GM18907 (cell line): ENCODE measurements around the gene SCAND1.

Experiments
- ATAC-seq: cut with Tn5 transposase; IDR thresholded peaks from one replicate; pipeline ENCODE4 v1.9.1; 2021; ENCODE audit warnings: mild to moderate bottlenecking, moderate library complexity; ENCODE audit not compliant: unreplicated experiment

SCAND1 gene

DNA sequence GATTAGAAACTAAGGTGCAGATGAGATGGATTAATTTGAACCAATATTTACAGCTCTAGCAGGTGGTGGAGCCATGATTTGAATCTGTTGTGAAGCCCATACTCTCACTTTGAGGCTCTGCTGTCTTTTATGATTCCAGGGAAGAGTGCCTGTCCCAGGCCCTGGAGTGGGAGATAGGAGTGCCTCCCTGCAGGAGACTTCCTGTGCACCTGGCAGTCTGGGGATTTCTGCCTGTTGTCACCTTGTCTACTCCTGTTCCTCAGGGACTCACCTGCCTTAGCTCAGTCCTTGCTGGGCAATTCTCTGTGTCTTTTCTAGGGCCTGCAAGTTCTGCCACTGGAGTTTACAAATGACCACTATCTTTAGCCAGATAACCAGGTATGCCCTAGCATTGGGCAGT, 46.3 kb downstream of the SCAND1 start:
- no peak for ATAC-seq

DNA sequence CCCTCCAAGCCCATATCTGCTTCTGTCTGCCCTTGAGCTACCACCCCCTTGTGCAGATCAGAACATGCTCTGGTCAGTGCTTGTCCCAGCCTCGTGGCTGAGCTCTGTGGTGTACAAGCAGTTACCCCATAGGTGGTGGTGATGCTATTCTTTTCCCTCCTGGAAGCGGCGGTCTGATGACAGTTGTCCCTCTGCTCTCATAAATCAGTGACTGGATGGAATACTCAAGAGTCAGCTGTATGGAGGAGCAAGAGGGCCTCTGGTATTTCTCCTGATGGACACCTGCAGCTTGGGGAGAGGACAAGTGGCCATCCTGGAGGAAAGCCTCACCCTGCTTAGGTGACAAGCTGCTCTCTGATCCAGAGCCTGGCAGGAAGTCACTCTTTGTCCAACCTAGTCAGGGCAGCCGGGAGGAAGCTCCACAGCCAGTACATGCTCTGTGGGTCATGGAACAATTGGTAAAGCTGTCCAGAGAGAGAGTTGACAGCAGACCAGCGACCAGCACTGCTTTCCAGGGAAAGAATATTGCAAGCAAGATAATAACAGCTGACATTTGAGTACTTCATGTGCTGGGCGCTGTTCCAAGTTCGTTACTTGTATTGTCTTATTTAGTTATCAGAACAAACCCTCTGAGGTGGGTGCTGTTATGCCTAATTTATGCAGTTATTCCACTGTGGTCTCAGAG, 47.1 kb downstream of the SCAND1 start:
- ATAC-seq = no peak

DNA sequence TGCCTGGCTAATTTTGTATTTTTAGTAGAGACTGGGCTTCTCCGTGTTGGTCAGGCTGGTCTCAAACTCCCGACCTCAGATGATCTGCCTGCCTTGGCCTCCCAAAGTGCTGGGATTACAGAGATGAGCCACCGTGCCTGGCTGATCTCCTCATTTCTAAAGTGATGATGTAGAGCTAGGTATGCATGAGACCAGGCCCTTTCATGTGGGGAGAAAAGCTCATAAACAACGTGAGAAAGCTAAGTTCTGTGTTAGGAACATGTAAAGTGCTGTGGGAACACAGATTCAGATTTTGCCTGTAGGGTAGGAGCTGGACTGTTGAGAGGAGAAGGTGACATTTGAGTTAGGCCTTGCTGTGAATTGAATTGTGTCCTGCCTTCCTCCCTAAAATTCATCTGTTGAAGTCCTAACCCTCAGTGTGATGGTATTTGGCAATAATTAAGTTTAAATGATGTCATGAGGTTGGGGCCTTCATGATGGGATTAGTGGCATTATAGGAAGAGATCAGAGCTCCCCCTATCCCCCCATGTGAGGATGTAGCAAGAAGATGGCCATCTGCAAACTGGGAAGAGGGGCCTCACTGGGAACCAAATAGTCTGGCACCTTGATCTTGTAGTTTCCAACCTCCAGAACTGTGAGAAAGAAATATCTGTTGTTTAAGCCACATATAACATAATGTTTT, 49.2 kb downstream of the SCAND1 start:
- ATAC-seq = no peak

DNA sequence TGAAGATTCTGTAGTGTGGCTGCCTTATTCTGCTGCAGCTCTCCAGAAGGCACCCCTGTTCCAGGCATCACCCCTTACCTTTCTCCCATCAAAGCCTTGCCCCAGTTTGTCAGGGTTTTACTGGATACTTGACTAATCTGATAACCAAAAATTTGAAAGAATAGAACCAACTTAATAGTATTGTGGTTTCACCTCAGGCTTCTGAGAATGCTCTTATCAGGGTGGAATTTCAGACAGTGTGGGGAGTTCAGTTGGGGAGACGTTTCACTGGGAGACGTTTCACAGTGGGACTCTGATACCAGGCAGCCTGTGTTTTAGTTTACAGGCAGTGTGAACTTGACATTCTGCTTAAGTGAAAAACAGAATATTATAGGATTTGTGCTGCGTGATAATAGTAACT, 50.5 kb downstream of the SCAND1 start:
- ATAC-seq = no peak
